Coronary artery (tissue), 2 donors: ENCODE results near the gene PLCG2.

Experiments
- DNase-seq: peaks from one replicate; pipeline ENCODE4 v3.0.0-alpha.2; 2017; ENCODE audit warnings: low spot score
- H3K27ac ChIP-seq, 2 donors: fragments of 200-600 bp; sonication (generic); one replicate each; pipeline ENCODE4 v1.5.1; 2016 to 2019
- H3K4me3 ChIP-seq: fragments of 200-600 bp; sonication (generic); 2 replicates; pipeline ENCODE4 v1.5.1; 2016; ENCODE audit warnings: mild to moderate bottlenecking, moderate library complexity
- CTCF ChIP-seq: fragments of 200-600 bp; sonication (generic); IDR thresholded peaks from one replicate; pipeline ENCODE4 v1.5.1; 2019; ENCODE audit warnings: antibody characterized with exemption

The PLCG2 gene

GRCh38 chr16:81900014-81900413 lies 120.9 kb downstream of the PLCG2 start:
- H3K27ac ChIP-seq, result no peak overlapping the region
- H3K4me3 ChIP-seq, result no peak overlapping the region
- no peak for DNase-seq
- TF ChIP-seq CTCF, result no peak

GRCh38 chr16:81900456-81900855 lies 121.4 kb downstream of the PLCG2 start:
- no peak for DNase-seq
- TF ChIP-seq CTCF, result no peak
- Histone ChIP-seq H3K27ac (no peak overlapping the region), H3K4me3 (no peak overlapping the region)

GRCh38 chr16:81901484-81901883 lies 122.4 kb downstream of the PLCG2 start:
- DNase-seq, result no peak
- Histone ChIP-seq H3K4me3 (no peak overlapping the region), H3K27ac (no peak overlapping the region)
- TF ChIP-seq CTCF, result no peak

- H3K27ac ChIP-seq, result no peak overlapping the region
These were observed 122.9 kb downstream of the PLCG2 start for GRCh38 chr16:81902025-81902424.

GRCh38 chr16:81904320-81904719 lies 125.2 kb downstream of the PLCG2 start:
- no peak overlapping the region for H3K27ac ChIP-seq
- TF ChIP-seq CTCF, result no peak
- DNase-seq, result no peak
- no peak overlapping the region for H3K4me3 ChIP-seq

More at GRCh38 chr16:81902025-81902424, 122.9 kb downstream of the PLCG2 start:
- no peak for TF ChIP-seq CTCF
- DNase-seq, result no peak
- H3K4me3 ChIP-seq, result no peak overlapping the region

GRCh38 chr16:81905277-81905676 lies 126.2 kb downstream of the PLCG2 start:
- Histone ChIP-seq H3K4me3 (no peak overlapping the region), H3K27ac (no peak overlapping the region)
- TF ChIP-seq CTCF, result no peak
- no peak for DNase-seq

- Histone ChIP-seq H3K4me3 (no peak overlapping the region), H3K27ac (no peak overlapping the region)
- TF ChIP-seq CTCF, result no peak
- no peak for DNase-seq
These were observed 128.6 kb downstream of the PLCG2 start for GRCh38 chr16:81907681-81908080.
